Liver (tissue), 3 donors: ENCODE results near the gene SLCO4A1.

ENCODE experiments used
- EGR1 ChIP-seq, 2 donors: IDR thresholded peaks; 2 replicates each; pipeline ENCODE4 v1.6.1; 2016 to 2018; ENCODE audit warnings: antibody characterized with exemption in 2 of 2, low read depth in 2 of 2
- FOXA1 ChIP-seq: IDR thresholded peaks from 2 replicates; pipeline ENCODE4 v1.6.1; 2016; ENCODE audit warnings: antibody characterized with exemption
- FOXA2 ChIP-seq: IDR thresholded peaks from 2 replicates; pipeline ENCODE4 v1.6.1; 2016; ENCODE audit warnings: antibody characterized with exemption
- HNF4A ChIP-seq, 2 donors: conservative IDR thresholded peaks; 2 replicates each; pipeline ENCODE4 v1.6.1; 2016; ENCODE audit warnings: antibody characterized with exemption in 2 of 2, mild to moderate bottlenecking in 2 of 2
- JUND ChIP-seq, 2 donors: IDR thresholded peaks; 2 replicates each; pipeline ENCODE4 v1.6.1; 2016; ENCODE audit warnings: antibody characterized with exemption in 2 of 2
- NR2F2 ChIP-seq: IDR thresholded peaks from 2 replicates; pipeline ENCODE4 v1.6.1; 2016; ENCODE audit warnings: antibody characterized with exemption
- RAD21 ChIP-seq, 2 donors: IDR thresholded peaks; 2 replicates each; pipeline ENCODE4 v1.6.1; 2016; ENCODE audit warnings: antibody characterized with exemption in 2 of 2, mild to moderate bottlenecking in 2 of 2
- SP1 ChIP-seq: IDR thresholded peaks from 2 replicates; pipeline ENCODE4 v1.6.1; 2018; ENCODE audit warnings: antibody characterized with exemption, mild to moderate bottlenecking
- TAF1 ChIP-seq: conservative IDR thresholded peaks from 2 replicates; pipeline ENCODE4 v1.6.1; 2016; ENCODE audit warnings: antibody characterized with exemption, mild to moderate bottlenecking
- YY1 ChIP-seq: IDR thresholded peaks from 2 replicates; pipeline ENCODE4 v1.6.1; 2016; ENCODE audit warnings: antibody characterized with exemption, mild to moderate bottlenecking
- TF ChIP-seq, protein P1 (sequence below): IDR thresholded peaks from 2 replicates; pipeline ENCODE4 v1.6.1; 2016; ENCODE audit warnings: antibody characterized with exemption
- TF ChIP-seq, protein P2 (sequence below): fragments of 150-350 bp; IDR thresholded peaks from 2 replicates; pipeline ENCODE4 v1.5.1; 2017; ENCODE audit warnings: improper control_type of control experiment, low read depth, low read length; ENCODE audit not compliant: missing input control
- TF ChIP-seq, protein P3 (sequence below): IDR thresholded peaks from 2 replicates; pipeline ENCODE4 v1.6.1; 2016; ENCODE audit warnings: antibody characterized with exemption, mild to moderate bottlenecking
- donor health status: healthy.
- donor health status: healthy.

DNA sequence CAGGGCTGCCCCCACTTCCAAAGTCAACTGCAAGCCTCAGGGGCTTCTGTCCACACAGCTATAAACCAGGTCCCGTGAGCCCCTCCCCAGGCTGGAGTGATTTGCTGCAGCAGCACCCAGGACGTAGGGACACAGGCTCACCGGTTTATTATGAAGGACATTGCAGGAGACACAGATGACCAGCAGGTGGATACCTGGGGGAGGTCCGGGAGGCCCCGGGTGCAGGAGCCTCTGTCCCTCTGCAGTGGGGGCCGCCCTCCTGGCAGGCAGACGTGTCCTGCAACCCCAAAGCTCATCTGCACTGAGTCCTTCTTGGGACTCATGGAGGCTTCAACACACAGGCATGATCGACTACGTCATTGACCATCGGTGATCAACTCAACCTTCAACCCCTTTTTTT, 51.8 kb downstream of the SLCO4A1 start:
- TF ChIP-seq YY1 (no peak), RAD21 (IDR thresholded peaks at IDR 0.05) (no peak), JUND (IDR thresholded peaks at IDR 0.05) (no peak), TAF1 (no peak), NR2F2 (no peak), SP1 (no peak), FOXA2 (no peak), HNF4A (conservative IDR thresholded peaks at IDR 0.05) (no peak), EGR1 (IDR thresholded peaks at IDR 0.05; ENCODE audit: low read depth in 2 of 2) (no peak), FOXA1 (no peak)
- TF ChIP-seq, protein P1, sequence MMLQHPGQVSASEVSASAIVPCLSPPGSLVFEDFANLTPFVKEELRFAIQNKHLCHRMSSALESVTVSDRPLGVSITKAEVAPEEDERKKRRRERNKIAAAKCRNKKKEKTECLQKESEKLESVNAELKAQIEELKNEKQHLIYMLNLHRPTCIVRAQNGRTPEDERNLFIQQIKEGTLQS = no peak
- TF ChIP-seq, protein P2, sequence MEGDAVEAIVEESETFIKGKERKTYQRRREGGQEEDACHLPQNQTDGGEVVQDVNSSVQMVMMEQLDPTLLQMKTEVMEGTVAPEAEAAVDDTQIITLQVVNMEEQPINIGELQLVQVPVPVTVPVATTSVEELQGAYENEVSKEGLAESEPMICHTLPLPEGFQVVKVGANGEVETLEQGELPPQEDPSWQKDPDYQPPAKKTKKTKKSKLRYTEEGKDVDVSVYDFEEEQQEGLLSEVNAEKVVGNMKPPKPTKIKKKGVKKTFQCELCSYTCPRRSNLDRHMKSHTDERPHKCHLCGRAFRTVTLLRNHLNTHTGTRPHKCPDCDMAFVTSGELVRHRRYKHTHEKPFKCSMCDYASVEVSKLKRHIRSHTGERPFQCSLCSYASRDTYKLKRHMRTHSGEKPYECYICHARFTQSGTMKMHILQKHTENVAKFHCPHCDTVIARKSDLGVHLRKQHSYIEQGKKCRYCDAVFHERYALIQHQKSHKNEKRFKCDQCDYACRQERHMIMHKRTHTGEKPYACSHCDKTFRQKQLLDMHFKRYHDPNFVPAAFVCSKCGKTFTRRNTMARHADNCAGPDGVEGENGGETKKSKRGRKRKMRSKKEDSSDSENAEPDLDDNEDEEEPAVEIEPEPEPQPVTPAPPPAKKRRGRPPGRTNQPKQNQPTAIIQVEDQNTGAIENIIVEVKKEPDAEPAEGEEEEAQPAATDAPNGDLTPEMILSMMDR = no peak
- TF ChIP-seq, protein P3, sequence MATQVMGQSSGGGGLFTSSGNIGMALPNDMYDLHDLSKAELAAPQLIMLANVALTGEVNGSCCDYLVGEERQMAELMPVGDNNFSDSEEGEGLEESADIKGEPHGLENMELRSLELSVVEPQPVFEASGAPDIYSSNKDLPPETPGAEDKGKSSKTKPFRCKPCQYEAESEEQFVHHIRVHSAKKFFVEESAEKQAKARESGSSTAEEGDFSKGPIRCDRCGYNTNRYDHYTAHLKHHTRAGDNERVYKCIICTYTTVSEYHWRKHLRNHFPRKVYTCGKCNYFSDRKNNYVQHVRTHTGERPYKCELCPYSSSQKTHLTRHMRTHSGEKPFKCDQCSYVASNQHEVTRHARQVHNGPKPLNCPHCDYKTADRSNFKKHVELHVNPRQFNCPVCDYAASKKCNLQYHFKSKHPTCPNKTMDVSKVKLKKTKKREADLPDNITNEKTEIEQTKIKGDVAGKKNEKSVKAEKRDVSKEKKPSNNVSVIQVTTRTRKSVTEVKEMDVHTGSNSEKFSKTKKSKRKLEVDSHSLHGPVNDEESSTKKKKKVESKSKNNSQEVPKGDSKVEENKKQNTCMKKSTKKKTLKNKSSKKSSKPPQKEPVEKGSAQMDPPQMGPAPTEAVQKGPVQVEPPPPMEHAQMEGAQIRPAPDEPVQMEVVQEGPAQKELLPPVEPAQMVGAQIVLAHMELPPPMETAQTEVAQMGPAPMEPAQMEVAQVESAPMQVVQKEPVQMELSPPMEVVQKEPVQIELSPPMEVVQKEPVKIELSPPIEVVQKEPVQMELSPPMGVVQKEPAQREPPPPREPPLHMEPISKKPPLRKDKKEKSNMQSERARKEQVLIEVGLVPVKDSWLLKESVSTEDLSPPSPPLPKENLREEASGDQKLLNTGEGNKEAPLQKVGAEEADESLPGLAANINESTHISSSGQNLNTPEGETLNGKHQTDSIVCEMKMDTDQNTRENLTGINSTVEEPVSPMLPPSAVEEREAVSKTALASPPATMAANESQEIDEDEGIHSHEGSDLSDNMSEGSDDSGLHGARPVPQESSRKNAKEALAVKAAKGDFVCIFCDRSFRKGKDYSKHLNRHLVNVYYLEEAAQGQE = no peak
